K562 (cell line): ENCODE results near the gene TENM4. TPM values are rescaled to one million over a fixed set of nuclear protein-coding genes. Genes with fewer than 3 reads are reported as not detected.

Source experiments
- ATAC-seq: fragments of 200-7000 bp; cut with Tn5 transposase; 3 replicates; pipeline ENCODE4 v1.9.1; 2020; ENCODE audit warnings: moderate library complexity
- BruUV-seq: library from RNA; stranded (reverse); fragments of 400-500 nt; replicated peaks from 2 replicates; lab custom pipeline; 2021; lab: Mats Ljungman, UMichigan
- CTCF ChIA-PET: fragments of 300-600 bp; formaldehyde crosslinking; extraction: SDS; loops from one replicate; lab custom pipeline; 2021; ENCODE audit warnings: low intra/inter-chr PET ratio; lab: Yijun Ruan, JAX
- POLR2A ChIA-PET: fragments of 300-600, 350-650 bp; sonication (Branson Sonifier 250); formaldehyde crosslinking; extraction: SDS; loops from one replicate; lab custom pipeline; 2021; ENCODE audit warnings: antibody characterized with exemption, inconsistent platforms; lab: Yijun Ruan, JAX
- DNase-seq, 4 experiments: peaks; one replicate each; pipeline versions ENCODE4 v3.0.0 to v3.0.0-alpha.2; 2011 to 2018; ENCODE audit warnings: low spot score in 3 of 4, mixed read lengths in 3 of 4; ENCODE audit errors: extremely low read depth in 1 of 4
- FAIRE-seq: peaks from 2 replicates; lab custom pipeline; 2011; peaks lifted over from hg19 to GRCh38; lab: Jason Lieb, UNC
- H2AFZ ChIP-seq: 2 replicates; pipeline ENCODE4 v1.6.0; 2011; ENCODE audit warnings: low read depth, low read length, control low read depth, inconsistent platforms
- H3K27ac ChIP-seq: fragments of 200-600 bp; 3 replicates; pipeline ENCODE4 v1.8.0; 2011; ENCODE audit warnings: low read depth, mild to moderate bottlenecking, control low read depth, inconsistent platforms, low read length, moderate library complexity, mixed read lengths; ENCODE audit errors: extremely low read depth
- H3K27me3 ChIP-seq, 2 experiments: fragments of 300-600 bp in 1 of 2; 2 replicates in 1 of 2; 3 replicates in 1 of 2; pipeline versions ENCODE4 v1.6.0 to v1.8.0; 2011; ENCODE audit warnings: inconsistent platforms in 2 of 2, low read length in 2 of 2, mild to moderate bottlenecking in 1 of 2, mixed read lengths in 1 of 2, moderate library complexity in 1 of 2; ENCODE audit not compliant: control insufficient read depth in 2 of 2, insufficient read depth in 2 of 2
- H3K36me3 ChIP-seq: fragments of 300-600 bp; 3 replicates; pipeline ENCODE4 v1.8.0; 2011; ENCODE audit warnings: mild to moderate bottlenecking, low read length, inconsistent platforms; ENCODE audit not compliant: control insufficient read depth, insufficient read depth
- H3K4me1 ChIP-seq, 2 experiments: fragments of 200-600 bp in 1 of 2; replicated peaks in 1 of 2; 2 replicates in 1 of 2; 3 replicates in 1 of 2; pipeline versions ENCODE4 v1.5.1 to v1.8.0; 2011; ENCODE audit warnings: inconsistent platforms in 2 of 2, low read length in 2 of 2, mild to moderate bottlenecking in 1 of 2, mixed read lengths in 1 of 2, moderate library complexity in 1 of 2; ENCODE audit not compliant: control insufficient read depth in 2 of 2, insufficient read depth in 2 of 2
- H3K4me2 ChIP-seq: 2 replicates; pipeline ENCODE4 v1.6.1; 2011; ENCODE audit warnings: low read length, control low read depth, inconsistent platforms, mixed read lengths; ENCODE audit not compliant: insufficient read depth
- H3K4me3 ChIP-seq: fragments of 200-600 bp; sonication (generic), shearing (Covaris generic); 2 replicates; pipeline ENCODE4 v1.5.1; 2016; ENCODE audit warnings: control low read depth, inconsistent platforms
- H3K79me2 ChIP-seq: fragments of 200-600 bp; 3 replicates; pipeline ENCODE4 v1.8.0; 2011; ENCODE audit warnings: low read length, inconsistent platforms; ENCODE audit not compliant: control insufficient read depth, insufficient read depth
- H3K9ac ChIP-seq, 2 experiments: 2 replicates each; pipeline versions ENCODE4 v1.6.0 to v1.6.1; 2011; ENCODE audit warnings: low read depth in 2 of 2, low read length in 2 of 2, control low read depth in 1 of 2, inconsistent platforms in 1 of 2, mild to moderate bottlenecking in 1 of 2, mixed read lengths in 1 of 2; ENCODE audit not compliant: insufficient read depth in 1 of 2
- H3K9me1 ChIP-seq: one replicate; pipeline ENCODE4 v1.6.0; 2011; ENCODE audit warnings: inconsistent platforms, mild to moderate bottlenecking, low read length, moderate library complexity; ENCODE audit not compliant: control insufficient read depth, insufficient read depth
- H3K9me3 ChIP-seq: replicated peaks from 2 replicates; pipeline ENCODE4 v1.5.1; 2011; ENCODE audit warnings: low read depth, low read length, inconsistent platforms; ENCODE audit not compliant: control insufficient read depth, insufficient read depth
- H4K20me1 ChIP-seq: replicated peaks from 2 replicates; pipeline ENCODE4 v1.6.1; 2011; ENCODE audit warnings: low read length, inconsistent platforms, mixed read lengths; ENCODE audit not compliant: control insufficient read depth, insufficient read depth
- BCL6 ChIP-seq: fragments of 250-450 bp; sonication (Bioruptor Pico); IDR thresholded peaks from 2 replicates; pipeline ENCODE4 v1.4.0; 2020
- CTCF ChIP-seq, 3 experiments: IDR thresholded peaks in 2 of 3; conservative IDR thresholded peaks in 1 of 3; 2 replicates each; pipeline ENCODE4 v1.5.1; 2011 to 2012; ENCODE audit warnings: low read length in 3 of 3, mild to moderate bottlenecking in 3 of 3, control low read depth in 2 of 3, improper control_type of control experiment in 1 of 3, inconsistent platforms in 1 of 3, low read depth in 1 of 3, mixed read lengths in 1 of 3, moderate library complexity in 1 of 3; ENCODE audit not compliant: insufficient read depth in 2 of 3
- JUND ChIP-seq, 2 experiments: IDR thresholded peaks; 2 replicates in 1 of 2; 3 replicates in 1 of 2; pipeline ENCODE4 v1.6.1; 2011; ENCODE audit warnings: borderline replicate concordance in 2 of 2, low read depth in 2 of 2, low read length in 2 of 2, improper control_type of control experiment in 1 of 2, missing biosample characterization in 1 of 2, missing genetic modification characterization in 1 of 2, missing genetic modification reagents in 1 of 2
- KDM2B ChIP-seq: fragments of 250-450 bp; sonication (Bioruptor Pico); IDR thresholded peaks from 2 replicates; pipeline ENCODE4 v1.8.0; 2021; ENCODE audit warnings: mild to moderate bottlenecking, moderate library complexity
- KLF16 ChIP-seq: IDR thresholded peaks from 2 replicates; pipeline ENCODE4 v1.6.1; 2016; ENCODE audit warnings: antibody characterized with exemption
- RAD21 ChIP-seq, 2 experiments: fragments of 250-450 bp in 1 of 2; fragments of 450-650 bp in 1 of 2; sonication (Bioruptor Pico) in 1 of 2; formaldehyde crosslinking in 1 of 2; IDR thresholded peaks in 1 of 2; conservative IDR thresholded peaks in 1 of 2; 2 replicates each; pipeline versions ENCODE4 v1.4.0 to v1.8.0; 2020 to 2022; ENCODE audit warnings: mild to moderate bottlenecking in 2 of 2, moderate library complexity in 1 of 2
- RCOR1 ChIP-seq, 2 experiments: IDR thresholded peaks; 2 replicates each; pipeline ENCODE4 v1.6.1; 2012; ENCODE audit warnings: low read depth in 2 of 2, low read length in 2 of 2, borderline replicate concordance in 1 of 2, improper control_type of control experiment in 1 of 2
- REST ChIP-seq, 2 experiments: fragments of 450-650 bp; formaldehyde crosslinking in 1 of 2; IDR thresholded peaks; 2 replicates each; pipeline versions ENCODE4 v1.4.0 to v1.6.1; 2014 to 2020; ENCODE audit warnings: mild to moderate bottlenecking in 2 of 2, borderline replicate concordance in 1 of 2, low read depth in 1 of 2
- WGBS: fragments of 100-300 bp; shearing (Covaris generic); methylation state at CpG from one replicate; pipeline ENCODE4 v1.1.6; 2016; ENCODE audit warnings: low coverage, mixed read lengths; ENCODE audit not compliant: insufficient coverage; ENCODE audit errors: missing lambda C conversion rate; 5-methylcytosine and 5-hydroxymethylcytosine counted together
- in situ Hi-C: fragments of 300-500 bp; cut with MboI; formaldehyde crosslinking; loops from 4 replicates; pipeline ENCODE4 v1.15.0; 2018; ENCODE audit warnings: inconsistent platforms, mixed read lengths
- intact Hi-C: fragments of 100-400 bp; cut with micrococcal nuclease; formaldehyde crosslinking; loops from 2 replicates; pipeline ENCODE4 v1.14.2; 2022
- polyA plus RNA-seq, 8 experiments: library from polyadenylated mRNA; depleted of rRNA in 4 of 8; stranded (reverse) in 5 of 8; unstranded in 3 of 8; fragments of >200 nt; fragmentation: Nextera tagmentation in 2 of 8; fragmentation: Illumina TruSeq in 1 of 8; extraction: Ambion mirVana in 2 of 8; extraction: Trizol in 1 of 8; gene quantifications; 2 replicates each; pipeline versions ENCODE4 v1.2.1 to v1.2.3, GENCODE V29; 2011 to 2014; ENCODE audit warnings: inconsistent platforms in 1 of 8, missing spikeins in 1 of 8
- total RNA-seq, 7 experiments: library from RNA; depleted of rRNA in 6 of 7; stranded (reverse); fragments of >200 nt in 6 of 7; fragmentation: Illumina TruSeq in 2 of 7; extraction: Trizol in 2 of 7; gene quantifications; 2 replicates each; pipeline versions ENCODE4 v1.2.1 to v1.2.3, GENCODE V29; 2011 to 2021; ENCODE audit warnings: low replicate concordance in 1 of 7

TENM4 gene
- total and polyA plus RNA-seq, 9 of the 15 experiments (the other 6 are each of a cell fraction or from before 2014, with no cell fraction given), result 0.16 TPM; not detected in 8

GRCh38 chr11:78715639-78716311 is 725.1 kb downstream of the TENM4 start:
- Histone ChIP-seq H2AFZ (no peak overlapping the region), H3K9me1 (no peaks in the 10 kb centered on the region), H3K36me3 (no peaks in the 10 kb centered on the region), H4K20me1 (no peaks in the 10 kb centered on the region; the same call in 1 of the 2 replicates), H3K4me3 (no peak overlapping the region), H3K27me3 (no peaks in the 10 kb centered on the region; a peak in 1 of 5 replicates), H3K9ac (no peak overlapping the region), H3K4me2 (no peak overlapping the region), H3K79me2 (no peaks in the 10 kb centered on the region), H3K9me3 (no peaks in the 10 kb centered on the region), H3K27ac (no peak overlapping the region), H3K4me1 (no peaks in the 10 kb centered on the region)
- DNase-seq (peak; percentile 59 to 74 (median 66)), FAIRE-seq (peak; percentile 89), ATAC-seq (peak; percentile 89)
- no TSS peak for BruUV-seq
- WGBS, result 1% methylated on average over 8 of the region's 8 CpGs
- in situ Hi-C loops (no loop called here), intact Hi-C loops (loop anchor here (1.0 kb wide), 1 partner anchor 69 kb away; no protein-coding TSS in a partner anchor)
- ChIA-PET CTCF (interaction anchor here (1.3 kb wide), 2 partner anchors 69 to 71 kb away, joined by 5 to 8 read pairs; no protein-coding TSS in a partner anchor), POLR2A (interaction anchor here (0.6 to 1.5 kb wide), 2 partner anchors 9 to 28 kb away, joined by 3 read pairs; no protein-coding TSS in a partner anchor)
- TF ChIP-seq BCL6 (no peak), CTCF (IDR thresholded peaks at IDR 0.05 in 2 of 3, conservative IDR thresholded peaks at IDR 0.05 in 1 of 3; ENCODE audit: insufficient read depth in 2 of 3, low read depth in 1 of 3, low read length in 3 of 3) (peak; percentile 84 to 88 (median 86)), KDM2B (CRISPR knock-in tag) (no peak), JUND (IDR thresholded peaks at IDR 0.05; ENCODE audit: borderline replicate concordance, low read depth, low read length) (peak; percentile 43; the same call in 1 of the 2 replicates), JUND (tag; IDR thresholded peaks at IDR 0.05; ENCODE audit: borderline replicate concordance, low read depth, low read length) (no peak), KLF16 (peak; percentile 47; the same call in 1 of the 2 replicates), RAD21 (CRISPR knock-in tag; conservative IDR thresholded peaks at IDR 0.05 in 1 of 2, IDR thresholded peaks at IDR 0.05 in 1 of 2) (peak; percentile 56 to 66), REST (IDR thresholded peaks at IDR 0.05; ENCODE audit: borderline replicate concordance) (peak; percentile 40; the same call in 1 of the 2 replicates), REST (CRISPR knock-in tag; IDR thresholded peaks at IDR 0.05; ENCODE audit: low read depth) (no peak), RCOR1 (IDR thresholded peaks at IDR 0.05; ENCODE audit: borderline replicate concordance in 1 of 2, low read depth in 2 of 2, low read length in 2 of 2) (peak in 1 of 2 experiments; percentile 70; a peak in 2 of 4 replicates)
